Adrenal gland (tissue), 12 donors: Measurements from ENCODE around the gene TMEM175. TPM values are rescaled to one million over a fixed set of nuclear protein-coding genes. Genes with fewer than 3 reads are reported as not detected.

Experiments
- DNase-seq, 7 donors: peaks; one replicate each; pipeline ENCODE4 v3.0.0-alpha.2; 2019 to 2020
- H3K27ac ChIP-seq, 5 donors: fragments of 200-600 bp; sonication (generic) in 4 of 5; 1 replicate in 3 of 5; 2 replicates in 2 of 5; pipeline versions ENCODE4 v1.5.1 to v1.8.0; 2016 to 2020; ENCODE audit warnings: mild to moderate bottlenecking in 1 of 5
- H3K27me3 ChIP-seq: fragments of 200-600 bp; 2 replicates; pipeline ENCODE4 v1.8.0; 2021
- H3K36me3 ChIP-seq, 2 donors: fragments of 200-600 bp; replicated peaks in 1 of 2; 1 replicate in 1 of 2; 2 replicates in 1 of 2; pipeline versions ENCODE4 v1.5.1 to v1.8.0; 2018 to 2022
- H3K4me1 ChIP-seq, 2 donors: fragments of 200-600 bp; replicated peaks in 1 of 2; 1 replicate in 1 of 2; 2 replicates in 1 of 2; pipeline versions ENCODE4 v1.5.1 to v1.8.0; 2018 to 2021
- H3K4me3 ChIP-seq, 4 donors: fragments of 200-600 bp; sonication (generic) in 3 of 4; one replicate each; pipeline ENCODE4 v1.5.1; 2016 to 2018
- H3K9me3 ChIP-seq, 3 donors: fragments of 200-600 bp; sonication (generic) in 1 of 3; replicated peaks in 1 of 3; 1 replicate in 2 of 3; 2 replicates in 1 of 3; pipeline versions ENCODE4 v1.5.1 to v1.8.0; 2016 to 2021
- CTCF ChIP-seq, 6 experiments: fragments of 450-650 bp in 4 of 6; fragments of 200-600 bp in 2 of 6; sonication (generic) in 1 of 6; IDR thresholded peaks; 1 replicate in 5 of 6; 2 replicates in 1 of 6; pipeline versions ENCODE4 v1.5.1 to v1.8.0; 2016 to 2021; ENCODE audit warnings: antibody characterized with exemption in 6 of 6, mild to moderate bottlenecking in 2 of 6, moderate library complexity in 1 of 6
- POLR2A ChIP-seq, 2 donors: fragments of 450-650 bp; IDR thresholded peaks; one replicate each; pipeline ENCODE4 v1.6.1; 2017; ENCODE audit warnings: antibody characterized with exemption in 2 of 2, mild to moderate bottlenecking in 2 of 2, moderate library complexity in 1 of 2
- WGBS, 4 donors: extraction: QIAGEN DNeasy Blood & Tissue Kit in 2 of 4; methylation state at CpG; one replicate each; pipeline versions ENCODE4 v1.1.5 to v1.1.7; 2013 to 2017; 5-methylcytosine and 5-hydroxymethylcytosine counted together
- intact Hi-C, 2 donors: fragments of 100-400 bp; cut with DNase I; formaldehyde crosslinking; loops; one replicate each; pipeline versions ENCODE4 v1.14.1 to v1.15.0; 2022 to 2023
- polyA plus RNA-seq, 3 donors: library from polyadenylated mRNA; stranded (reverse); fragments of 200-250 nt in 2 of 3; fragments of 350-450 nt in 1 of 3; fragmentation: Illumina TruSeq in 1 of 3; extraction: RNeasy Lipid Tissue Mini Kit (QIAGEN cat#74804) in 1 of 3; gene quantifications; one replicate each; pipeline ENCODE4 v1.2.3, GENCODE V29; 2013 to 2014
- total RNA-seq, 9 donors: library from RNA; depleted of rRNA in 4 of 9; stranded (reverse); fragments of >200 nt in 4 of 9; fragments of 120-200 nt in 1 of 9; fragmentation: NEBNext Ultra II Directional in 1 of 9; extraction: Animal tissue kit (Norgen Biotek cat#: 25700) in 1 of 9; gene quantifications; one replicate each; pipeline versions ENCODE4 v1.1.0 to v1.2.4, GENCODE V29; 2013 to 2023
- donor health status: healthy with polysubstance abuse.
- donor health status: Bipolar disorder and iron deficiency.
- donor health status: DM: yes; HTN: yes; CAD: no.
- donor health status: DM: no; HTN: no; CAD: no.
- donor health status: DM: no; HTN: no; CAD: no.
- donor health status: DM: yes; HTN: yes; CAD: no.

Gene TMEM175
- total and polyA plus RNA-seq, 12 donors, result 20.2 to 142 (median 47.9) TPM

DNA sequence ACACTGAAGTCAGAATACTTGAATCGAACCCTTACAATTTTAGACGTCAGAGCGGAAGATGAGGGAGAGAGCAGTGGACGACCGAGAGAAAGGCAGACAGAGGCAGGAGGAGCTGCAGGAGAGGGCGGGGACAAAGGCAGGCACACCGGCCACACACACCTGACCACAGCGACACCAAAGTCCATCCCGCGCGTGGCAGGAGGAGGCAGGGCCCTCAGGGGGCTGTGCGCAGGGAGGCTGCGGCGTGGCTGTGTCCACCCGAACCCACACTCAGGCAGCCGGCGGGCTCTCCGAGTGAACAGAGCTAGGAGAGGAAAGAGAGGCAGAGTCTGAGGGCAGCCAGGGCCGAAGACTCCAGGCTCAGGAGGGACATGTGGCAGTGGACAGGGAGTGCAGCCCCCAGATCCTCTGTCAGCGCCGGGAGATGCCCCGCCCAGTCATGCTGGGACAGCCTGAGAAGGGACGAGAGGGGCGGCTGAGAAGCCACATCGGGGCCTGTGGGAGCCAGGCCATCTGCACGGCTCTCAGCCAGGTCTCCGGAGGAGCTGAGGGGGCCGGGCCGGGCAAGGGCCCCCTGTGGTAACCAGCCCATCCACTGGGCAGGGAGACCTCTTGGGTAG, 20.3 kb upstream of the TMEM175 start:
- TF ChIP-seq POLR2A (IDR thresholded peaks at IDR 0.05) (no peak), CTCF (IDR thresholded peaks at IDR 0.05) (no peak)
- DNase-seq, result no peak
- Histone ChIP-seq H3K27me3 (no peaks in the 10 kb centered on the region), H3K9me3 (no peaks in the 10 kb centered on the region), H3K4me1 (peaks cover 0 to 3% of the 10 kb centered on the region in 2 donors), H3K27ac (peak overlapping the region in 2 of 5 donors; percentile 57 to 67), H3K4me3 (no peak overlapping the region), H3K36me3 (peaks cover 0 to 24% of the 10 kb centered on the region in 2 donors)
- 90 to 96% (median 93%) methylated on average over 23 to 29 of the region's 29 CpGs for WGBS, 4 donors
- intact Hi-C loops, result no loop called here

GRCh38 chr4:912548-913279, 19.5 kb upstream of the TMEM175 start:
- peak in 2 of 7 donors; percentile 36 to 47 for DNase-seq
- intact Hi-C loops, result no loop called here
- H3K36me3 ChIP-seq, result peaks cover 0 to 24% of the 10 kb centered on the region in 2 donors

DNA sequence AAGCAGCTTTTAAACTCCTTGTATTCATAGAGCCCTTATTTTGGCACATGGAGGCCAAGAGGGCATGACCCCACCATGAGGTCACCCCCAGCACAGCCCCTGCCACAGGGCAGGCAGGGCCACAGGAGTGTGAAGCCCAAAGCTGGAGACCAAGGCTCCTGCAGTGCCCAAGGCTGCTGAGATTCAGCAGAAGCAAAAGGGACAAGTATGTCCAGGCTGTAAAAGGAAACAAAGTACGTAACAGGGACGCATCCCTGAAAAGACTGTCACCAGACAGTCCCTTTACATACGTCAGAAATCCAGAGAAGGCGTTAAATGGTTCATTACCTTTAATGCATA, 19.0 kb upstream of the TMEM175 start:
- DNase-seq, result no peak
- peaks cover 0 to 3% of the 10 kb centered on the region in 2 donors for H3K4me1 ChIP-seq
- H3K27ac ChIP-seq, result peak overlapping the region in 1 of 5 donors; percentile 33
- WGBS, 4 donors, result 89 to 96% (median 92%) methylated on average over 4 of the region's 4 CpGs
- intact Hi-C loops, result no loop called here
- no peak overlapping the region for H3K4me3 ChIP-seq
- peaks cover 0 to 24% of the 10 kb centered on the region in 2 donors for H3K36me3 ChIP-seq
- no peaks in the 10 kb centered on the region for H3K9me3 ChIP-seq
- no peaks in the 10 kb centered on the region for H3K27me3 ChIP-seq
- no peak for TF ChIP-seq POLR2A (IDR thresholded peaks at IDR 0.05)
- TF ChIP-seq CTCF (IDR thresholded peaks at IDR 0.05), result no peak

More at GRCh38 chr4:912548-913279, 19.5 kb upstream of the TMEM175 start:
- TF ChIP-seq POLR2A (IDR thresholded peaks at IDR 0.05), result no peak
- H3K27ac ChIP-seq, result peak overlapping the region in 2 of 5 donors; percentile 57 to 67
- 78 to 84% (median 81%) methylated on average over 19 of the region's 19 CpGs for WGBS, 4 donors
- no peaks in the 10 kb centered on the region for H3K27me3 ChIP-seq
- H3K4me1 ChIP-seq, result peaks cover 0 to 3% of the 10 kb centered on the region in 2 donors
- H3K4me3 ChIP-seq, result no peak overlapping the region
- H3K9me3 ChIP-seq, result no peaks in the 10 kb centered on the region

DNA sequence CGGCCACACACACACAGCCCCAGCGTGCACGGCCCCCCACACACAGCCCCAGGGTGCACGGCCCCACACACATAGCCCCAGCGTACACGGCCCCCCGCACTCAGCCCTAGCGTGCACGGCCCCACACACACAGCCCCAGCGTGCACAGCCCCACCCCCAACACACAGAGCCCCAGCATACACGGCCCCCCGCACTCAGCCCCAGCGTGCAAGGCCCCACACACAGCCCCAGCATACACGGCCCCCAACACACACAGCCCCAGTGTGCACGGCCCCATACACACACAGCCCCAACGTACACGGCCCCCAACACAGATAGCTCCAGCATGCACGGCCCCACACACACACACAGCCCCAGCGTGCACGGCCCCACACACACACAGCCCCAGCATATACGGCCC, 17.7 kb upstream of the TMEM175 start:
- no peaks in the 10 kb centered on the region for H3K27me3 ChIP-seq
- no peak overlapping the region for H3K4me3 ChIP-seq
- H3K36me3 ChIP-seq, result peaks cover 0 to 24% of the 10 kb centered on the region in 2 donors
- no peak overlapping the region for H3K27ac ChIP-seq
- intact Hi-C loops, result no loop called here
- TF ChIP-seq POLR2A (IDR thresholded peaks at IDR 0.05) (no peak), CTCF (IDR thresholded peaks at IDR 0.05) (no peak)
- peaks cover 0 to 3% of the 10 kb centered on the region in 2 donors for H3K4me1 ChIP-seq
- WGBS, 4 donors, result 58 to 94% (median 73%) methylated on average over 7 to 21 of the region's 21 CpGs
- DNase-seq, result peak in 1 of 7 donors; percentile 9
- no peaks in the 10 kb centered on the region for H3K9me3 ChIP-seq
